ENCODE data around the gene DPP7. TPM values are rescaled to one million over a fixed set of nuclear protein-coding genes. Genes with fewer than 3 reads are reported as not detected.

The DPP7 gene
- total and polyA plus RNA-seq, 2 of the 8 experiments (the other 6 are each of a cell fraction or from before 2014, with no cell fraction given) = 21.2 to 26.8 TPM

GRCh38 chr9:137141050-137141810, 26.7 kb upstream of the DPP7 start:
- no peak overlapping the region for H4K5ac ChIP-seq (ENCODE audit: insufficient read length, low read depth, low read length)
- H3K9ac ChIP-seq (replicated peaks in 1 of 4; ENCODE audit: extremely low read depth in 1 of 4, low read depth in 3 of 4, low read length in 3 of 4) = no peak overlapping the region
- no peak overlapping the region for H3K4me3 ChIP-seq (ENCODE audit: extremely low read depth in 1 of 4, insufficient read depth in 2 of 4, low read depth in 3 of 4, low read length in 4 of 4)
- H3K79me2 ChIP-seq (ENCODE audit: control insufficient read depth in 1 of 2, insufficient read depth in 2 of 2, low read length in 2 of 2) = no peaks in the 10 kb centered on the region
- WGBS, 2 experiments (ENCODE audit: extremely low coverage in 1 of 2, insufficient coverage in 1 of 2, insufficient read length in 1 of 2, insufficient replicate concordance in 2 of 2, low coverage in 1 of 2, low lambda C conversion rate in 2 of 2, missing lambda C conversion rate in 1 of 2) = 76% methylated on average over 16 of the region's 17 CpGs; no CpG with 5 or more reads in 1 of the 2 experiments
- CTCF ChIA-PET (ENCODE audit: partially characterized antibody) = interaction anchor here (1.0 to 4.5 kb wide), 2 partner anchors 9 to 86 kb away, joined by 3 to 24 read pairs; partner anchors contain the start of gene RNF224
- FAIRE-seq = no peak
- no peak overlapping the region for H2AFZ ChIP-seq (ENCODE audit: low read length)
- H3K36me3 ChIP-seq (ENCODE audit: control insufficient read depth in 2 of 4, insufficient read depth in 4 of 4, low read length in 3 of 4) = no peaks in the 10 kb centered on the region
- H3K18ac ChIP-seq (ENCODE audit: extremely low read depth, low read length) = no peak overlapping the region
- H3K4me1 ChIP-seq (replicated peaks in 1 of 4; ENCODE audit: control insufficient read depth in 3 of 4, insufficient read depth in 4 of 4, low read length in 3 of 4) = peaks cover 0 to 14% (median 11%) of the 10 kb centered on the region in 4 experiments; a peak in 6 of 7 replicates
- H4K8ac ChIP-seq (ENCODE audit: extremely low read depth, insufficient read depth, low read length) = no peak overlapping the region
- H2BK5ac ChIP-seq (ENCODE audit: low read depth, low read length) = no peak overlapping the region
- H3K4me2 ChIP-seq (ENCODE audit: insufficient read depth in 1 of 2, low read depth in 2 of 2, low read length in 2 of 2) = no peak overlapping the region
- H2BK15ac ChIP-seq (ENCODE audit: low read length) = no peak overlapping the region
- H4K91ac ChIP-seq (replicated peaks; ENCODE audit: insufficient read length, low read length) = no peak overlapping the region
- H3K56ac ChIP-seq (replicated peaks; ENCODE audit: insufficient read length, low read depth, low read length) = no peak overlapping the region
- no peak overlapping the region for H2BK20ac ChIP-seq (ENCODE audit: low read length)
- H2AK5ac ChIP-seq (ENCODE audit: low read depth, low read length) = no peak overlapping the region
- DNase-seq (ENCODE audit: low read depth in 1 of 2, low spot score in 2 of 2) = no peak
- peaks cover 4% of the 10 kb centered on the region; the same call in 1 of the 2 replicates for H3K23me2 ChIP-seq (ENCODE audit: low read depth, low read length)
- 0 out of 2 replicates have a peak, but pooled peaks cover 2% of the 10 kb centered on the region for H3K79me1 ChIP-seq (ENCODE audit: low read depth, low read length)
- no peak overlapping the region for H3K4ac ChIP-seq (replicated peaks; ENCODE audit: insufficient read length, low read depth, low read length)
- H4K20me1 ChIP-seq (replicated peaks in 1 of 2; ENCODE audit: control insufficient read depth in 1 of 2, insufficient read depth in 2 of 2, low read length in 2 of 2) = peaks cover 1 to 18% of the 10 kb centered on the region in 2 experiments
- no peaks in the 10 kb centered on the region for H3K9me3 ChIP-seq (ENCODE audit: insufficient read depth in 2 of 2, low read depth in 1 of 2, low read length in 1 of 2)
- no peak overlapping the region for H3K14ac ChIP-seq (ENCODE audit: insufficient read length)
- H3K27ac ChIP-seq (ENCODE audit: low read depth, low read length) = no peak overlapping the region
- H2BK120ac ChIP-seq (replicated peaks; ENCODE audit: low read depth, low read length) = no peak overlapping the region
- no peak overlapping the region for H3K23ac ChIP-seq (ENCODE audit: insufficient read length)
- no peak overlapping the region for H2BK12ac ChIP-seq (ENCODE audit: low read depth, low read length)
- POLR2A ChIA-PET (ENCODE audit: partially characterized antibody) = interaction anchor here (0.6 kb wide), 1 partner anchor 14 kb away, joined by 3 read pairs; no protein-coding TSS in a partner anchor
- H3K27me3 ChIP-seq (replicated peaks in 1 of 4; ENCODE audit: control insufficient read depth in 3 of 4, extremely low read depth in 1 of 4, insufficient read depth in 3 of 4, low read length in 3 of 4) = peaks cover 25 to 75% (median 68%) of the 10 kb centered on the region in 4 experiments
